Measurements from ENCODE around the gene EHD1.

EHD1 gene

DNA sequence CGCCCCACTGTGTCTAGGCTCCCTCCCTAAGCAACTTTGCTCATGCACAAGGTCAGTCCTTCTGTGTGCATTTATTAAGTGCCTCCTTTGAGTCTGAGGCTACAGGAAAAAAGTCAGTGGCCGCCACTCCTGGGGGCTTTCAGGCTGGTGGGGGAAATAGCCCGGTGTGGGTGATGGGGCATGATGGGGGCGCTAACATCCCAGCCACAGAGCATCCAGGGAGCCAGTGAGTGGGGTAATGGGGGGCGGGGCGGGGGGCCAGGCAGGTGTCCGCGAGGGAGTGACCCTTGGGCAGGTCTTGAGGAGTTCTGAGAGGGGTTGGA, 9.9 kb upstream of the EHD1 start:
- H2BK12ac ChIP-seq (ENCODE audit: low read length) = no peak overlapping the region
- H3K4me2 ChIP-seq (ENCODE audit: low read length) = peak overlapping the region; percentile 34
- DNase-seq = no peak
- H3K9me3 ChIP-seq (ENCODE audit: insufficient read depth, low read depth, low read length) = no peaks in the 10 kb centered on the region
- no peak overlapping the region for H2AK5ac ChIP-seq (ENCODE audit: low read length)
- H3K18ac ChIP-seq (ENCODE audit: low read length) = no peak overlapping the region
- peaks cover 6% of the 10 kb centered on the region for H3K79me1 ChIP-seq (ENCODE audit: low read length)
- no peaks in the 10 kb centered on the region for H3K27me3 ChIP-seq (ENCODE audit: insufficient read depth, low read length)
- H4K91ac ChIP-seq (ENCODE audit: low read depth, low read length) = peak overlapping the region; percentile 59
- no peak overlapping the region for H3K4ac ChIP-seq (ENCODE audit: low read depth, low read length)
- H3K23ac ChIP-seq (ENCODE audit: low read length) = no peak overlapping the region
- H2BK5ac ChIP-seq (ENCODE audit: low read depth, low read length, poor library complexity) = no peak overlapping the region
- H4K8ac ChIP-seq (ENCODE audit: low read depth, low read length) = peak overlapping the region; percentile 83
- no peaks in the 10 kb centered on the region for H3K79me2 ChIP-seq (ENCODE audit: control insufficient read depth, insufficient read depth, low read length, poor library complexity)
- no peaks in the 10 kb centered on the region for H3K36me3 ChIP-seq (ENCODE audit: control insufficient read depth in 1 of 2, insufficient read depth in 2 of 2, low read length in 2 of 2)
- H2AFZ ChIP-seq (ENCODE audit: insufficient read depth, low read length, poor library complexity) = peak overlapping the region; percentile 94
- no peak overlapping the region for H2BK120ac ChIP-seq (ENCODE audit: insufficient read depth, low read length, poor library complexity)
- H3K14ac ChIP-seq (ENCODE audit: low read length) = no peak overlapping the region
- no peak overlapping the region for H3K4me3 ChIP-seq (ENCODE audit: low read depth, low read length)
- H3K9ac ChIP-seq (ENCODE audit: low read length) = no peak overlapping the region
- H3K27ac ChIP-seq (ENCODE audit: low read depth, low read length) = no peak overlapping the region
- H4K12ac ChIP-seq (ENCODE audit: low read depth, low read length) = no peak overlapping the region
- WGBS (ENCODE audit: extremely low coverage, insufficient coverage, insufficient read length) = no CpG with 5 or more reads among the region's 8 CpGs
- peaks cover 7 to 9% of the 10 kb centered on the region in 2 experiments for H3K4me1 ChIP-seq (ENCODE audit: control insufficient read depth in 1 of 2, insufficient read depth in 2 of 2, low read length in 2 of 2)

DNA sequence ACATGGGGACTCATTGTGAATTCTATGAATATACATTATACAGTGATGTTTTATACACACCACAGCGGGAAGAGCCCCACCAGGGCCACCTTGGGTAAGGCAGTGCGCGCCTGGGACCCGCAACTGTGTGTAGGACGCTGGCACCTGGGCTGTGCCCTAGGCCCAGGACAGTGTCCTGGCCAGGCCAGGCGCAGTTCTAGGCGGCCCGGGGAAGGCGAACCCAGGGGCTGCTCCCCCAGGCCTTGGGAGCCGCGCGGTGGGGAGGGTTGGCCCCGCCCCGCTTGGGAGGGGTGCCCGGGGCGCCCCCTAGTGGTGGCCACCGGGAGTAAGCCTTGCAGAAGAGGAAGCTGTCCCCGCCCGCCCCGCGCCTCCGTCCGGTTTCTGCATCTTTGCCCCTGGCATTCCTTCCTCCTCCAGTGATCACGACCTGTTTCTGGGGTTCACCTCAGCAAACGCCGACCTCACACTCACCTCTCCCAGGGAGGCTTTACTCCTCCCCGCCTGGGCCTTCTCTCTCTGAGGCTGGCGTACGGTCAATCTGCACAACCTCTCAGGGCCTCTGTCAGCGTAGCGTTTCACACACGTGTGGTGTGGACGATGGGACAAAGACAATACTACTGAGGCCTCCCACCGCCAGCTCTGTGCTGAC, 9.5 kb upstream of the EHD1 start:
- WGBS (ENCODE audit: extremely low coverage, insufficient coverage, insufficient read length) = no CpG with 5 or more reads among the region's 34 CpGs
- H3K27me3 ChIP-seq (ENCODE audit: insufficient read depth, low read length) = no peaks in the 10 kb centered on the region

DNA sequence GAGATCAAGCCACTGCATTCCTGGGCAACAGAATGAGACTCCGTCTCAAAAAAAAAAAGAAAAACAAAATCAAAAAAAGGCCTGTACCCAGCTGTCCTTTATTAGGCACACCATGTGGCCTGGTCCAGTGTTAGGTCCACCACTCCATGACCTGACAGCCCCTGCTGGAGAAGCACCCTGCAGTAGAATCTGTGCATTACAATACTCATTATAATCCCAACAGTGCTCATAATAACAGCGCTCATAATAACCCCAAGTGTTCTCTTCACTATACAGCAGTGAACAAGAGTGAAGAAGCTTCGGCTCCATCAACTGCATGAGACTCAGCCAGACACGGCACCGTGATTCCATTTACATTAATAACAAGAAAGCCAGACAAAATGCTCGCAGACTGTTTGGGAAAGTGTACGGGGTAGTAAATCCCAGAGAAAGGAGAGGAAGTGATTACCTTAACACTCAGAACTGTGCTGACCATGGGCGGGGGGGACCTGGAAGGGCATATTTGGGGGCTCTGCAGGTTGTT, 8.9 kb upstream of the EHD1 start:
- Histone ChIP-seq H2AFZ (ENCODE audit: insufficient read depth, low read length, poor library complexity) (peak overlapping the region; percentile 88), H3K4me1 (ENCODE audit: control insufficient read depth in 1 of 2, insufficient read depth in 2 of 2, low read length in 2 of 2) (peaks cover 7 to 9% of the 10 kb centered on the region in 2 experiments), H3K14ac (ENCODE audit: low read length) (no peak overlapping the region)

More for the DNA sequence above, 9.5 kb upstream of the EHD1 start:
- H4K8ac ChIP-seq (ENCODE audit: low read depth, low read length) = peak overlapping the region; percentile 90
- peak; percentile 59 to 81 for DNase-seq
- no peak overlapping the region for H3K9ac ChIP-seq (ENCODE audit: low read length)
- no peaks in the 10 kb centered on the region for H3K36me3 ChIP-seq (ENCODE audit: control insufficient read depth in 1 of 2, insufficient read depth in 2 of 2, low read length in 2 of 2)
- H3K4ac ChIP-seq (ENCODE audit: low read depth, low read length) = peak overlapping the region; percentile 22
- peaks cover 7 to 9% of the 10 kb centered on the region in 2 experiments for H3K4me1 ChIP-seq (ENCODE audit: control insufficient read depth in 1 of 2, insufficient read depth in 2 of 2, low read length in 2 of 2)
- H4K12ac ChIP-seq (ENCODE audit: low read depth, low read length) = peak overlapping the region; percentile 76
- peak overlapping the region; percentile 45 for H3K18ac ChIP-seq (ENCODE audit: low read length)
- H3K4me3 ChIP-seq (ENCODE audit: low read depth, low read length) = no peak overlapping the region
- H4K91ac ChIP-seq (ENCODE audit: low read depth, low read length) = peak overlapping the region; percentile 60
- H3K79me1 ChIP-seq (ENCODE audit: low read length) = peaks cover 6% of the 10 kb centered on the region
- H2AK5ac ChIP-seq (ENCODE audit: low read length) = no peak overlapping the region
- peak overlapping the region; percentile 94 for H2AFZ ChIP-seq (ENCODE audit: insufficient read depth, low read length, poor library complexity)
- peak overlapping the region; percentile 77 for H2BK120ac ChIP-seq (ENCODE audit: insufficient read depth, low read length, poor library complexity)
- peak overlapping the region; percentile 24 for H2BK5ac ChIP-seq (ENCODE audit: low read depth, low read length, poor library complexity)
- no peak overlapping the region for H3K27ac ChIP-seq (ENCODE audit: low read depth, low read length)
- peak overlapping the region; percentile 69 for H3K14ac ChIP-seq (ENCODE audit: low read length)
- H3K4me2 ChIP-seq (ENCODE audit: low read length) = peak overlapping the region; percentile 54
- no peaks in the 10 kb centered on the region for H3K79me2 ChIP-seq (ENCODE audit: control insufficient read depth, insufficient read depth, low read length, poor library complexity)
- peak overlapping the region; percentile 29 for H2BK12ac ChIP-seq (ENCODE audit: low read length)
- H3K23ac ChIP-seq (ENCODE audit: low read length) = no peak overlapping the region
- no peaks in the 10 kb centered on the region for H3K9me3 ChIP-seq (ENCODE audit: insufficient read depth, low read depth, low read length)

DNA sequence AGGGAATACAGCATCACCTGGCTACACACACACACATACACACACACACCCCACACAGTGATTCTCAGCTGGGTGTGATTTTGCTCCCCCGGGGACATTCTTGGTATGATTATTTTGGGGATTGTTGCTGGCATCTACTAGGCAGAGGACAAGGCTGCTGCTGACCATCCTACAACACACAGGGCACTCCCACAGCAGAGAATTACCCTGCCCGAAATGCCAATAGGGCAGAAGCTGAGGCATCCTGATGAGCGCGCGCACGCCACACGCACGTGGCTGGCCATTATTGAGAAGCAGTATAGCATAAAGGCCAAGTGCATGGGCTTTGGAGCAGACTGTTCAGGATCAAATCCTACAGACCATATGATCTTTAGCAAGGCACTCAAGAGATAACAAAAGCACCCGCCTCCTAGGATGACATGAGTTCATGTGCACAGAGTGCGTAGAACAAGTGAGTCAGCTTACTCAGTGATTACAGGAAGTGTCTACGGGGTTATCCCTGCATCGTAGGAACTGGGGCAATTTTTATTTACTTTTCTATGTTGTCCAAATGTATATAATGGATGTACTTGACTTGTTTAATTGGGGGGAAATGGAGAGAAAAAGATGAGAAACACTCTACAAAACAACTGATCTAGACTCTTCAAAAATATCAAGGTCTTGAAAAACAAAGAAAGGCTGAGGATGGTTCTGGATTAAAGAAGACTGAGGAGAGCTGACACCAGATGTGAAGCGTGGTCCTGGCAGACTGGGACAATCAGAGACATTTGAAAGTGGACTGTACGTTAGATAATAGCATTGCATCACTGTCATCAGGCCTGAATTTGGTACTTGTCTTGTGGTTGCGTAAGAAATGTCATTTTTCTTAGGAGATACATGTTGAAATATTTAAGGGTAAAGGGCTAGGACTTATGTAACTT, 7.2 kb upstream of the EHD1 start:
- Histone ChIP-seq H3K4me3 (ENCODE audit: low read depth, low read length) (no peak overlapping the region), H3K14ac (ENCODE audit: low read length) (no peak overlapping the region), H3K4ac (ENCODE audit: low read depth, low read length) (no peak overlapping the region), H3K79me1 (ENCODE audit: low read length) (peaks cover 6% of the 10 kb centered on the region), H2BK5ac (ENCODE audit: low read depth, low read length, poor library complexity) (no peak overlapping the region), H3K9ac (ENCODE audit: low read length) (no peak overlapping the region), H3K79me2 (ENCODE audit: control insufficient read depth, insufficient read depth, low read length, poor library complexity) (no peaks in the 10 kb centered on the region), H2BK12ac (ENCODE audit: low read length) (no peak overlapping the region), H3K36me3 (ENCODE audit: control insufficient read depth in 1 of 2, insufficient read depth in 2 of 2, low read length in 2 of 2) (no peaks in the 10 kb centered on the region), H4K8ac (ENCODE audit: low read depth, low read length) (no peak overlapping the region), H2AFZ (ENCODE audit: insufficient read depth, low read length, poor library complexity) (no peak overlapping the region), H3K27me3 (ENCODE audit: insufficient read depth, low read length) (no peaks in the 10 kb centered on the region), H3K27ac (ENCODE audit: low read depth, low read length) (no peak overlapping the region), H3K18ac (ENCODE audit: low read length) (no peak overlapping the region), H3K4me2 (ENCODE audit: low read length) (no peak overlapping the region), H4K12ac (ENCODE audit: low read depth, low read length) (no peak overlapping the region), H4K91ac (ENCODE audit: low read depth, low read length) (no peak overlapping the region), H3K23ac (ENCODE audit: low read length) (no peak overlapping the region), H2AK5ac (ENCODE audit: low read length) (no peak overlapping the region), H3K4me1 (ENCODE audit: control insufficient read depth in 1 of 2, insufficient read depth in 2 of 2, low read length in 2 of 2) (peaks cover 7 to 9% of the 10 kb centered on the region in 2 experiments), H2BK120ac (ENCODE audit: insufficient read depth, low read length, poor library complexity) (no peak overlapping the region), H3K9me3 (ENCODE audit: insufficient read depth, low read depth, low read length) (no peaks in the 10 kb centered on the region)
- peak; percentile 66 to 95 for DNase-seq
- no CpG with 5 or more reads among the region's 15 CpGs for WGBS (ENCODE audit: extremely low coverage, insufficient coverage, insufficient read length)

More for the DNA sequence above, 8.9 kb upstream of the EHD1 start:
- H3K9me3 ChIP-seq (ENCODE audit: insufficient read depth, low read depth, low read length) = no peaks in the 10 kb centered on the region
- H4K91ac ChIP-seq (ENCODE audit: low read depth, low read length) = peak overlapping the region; percentile 60
- no CpG with 5 or more reads among the region's 8 CpGs for WGBS (ENCODE audit: extremely low coverage, insufficient coverage, insufficient read length)
- H3K9ac ChIP-seq (ENCODE audit: low read length) = no peak overlapping the region
- no peak overlapping the region for H2BK5ac ChIP-seq (ENCODE audit: low read depth, low read length, poor library complexity)
- H3K23ac ChIP-seq (ENCODE audit: low read length) = no peak overlapping the region
- no peaks in the 10 kb centered on the region for H3K79me2 ChIP-seq (ENCODE audit: control insufficient read depth, insufficient read depth, low read length, poor library complexity)
- no peak for DNase-seq
- H3K18ac ChIP-seq (ENCODE audit: low read length) = no peak overlapping the region
- H3K36me3 ChIP-seq (ENCODE audit: control insufficient read depth in 1 of 2, insufficient read depth in 2 of 2, low read length in 2 of 2) = no peaks in the 10 kb centered on the region
- no peak overlapping the region for H3K4me3 ChIP-seq (ENCODE audit: low read depth, low read length)
- H4K8ac ChIP-seq (ENCODE audit: low read depth, low read length) = peak overlapping the region; percentile 90
- peaks cover 6% of the 10 kb centered on the region for H3K79me1 ChIP-seq (ENCODE audit: low read length)
- H4K12ac ChIP-seq (ENCODE audit: low read depth, low read length) = no peak overlapping the region
- H3K4me2 ChIP-seq (ENCODE audit: low read length) = peak overlapping the region; percentile 54
- no peak overlapping the region for H2BK12ac ChIP-seq (ENCODE audit: low read length)
- no peak overlapping the region for H3K4ac ChIP-seq (ENCODE audit: low read depth, low read length)
- peak overlapping the region; percentile 77 for H2BK120ac ChIP-seq (ENCODE audit: insufficient read depth, low read length, poor library complexity)
- no peak overlapping the region for H3K27ac ChIP-seq (ENCODE audit: low read depth, low read length)
- H3K27me3 ChIP-seq (ENCODE audit: insufficient read depth, low read length) = no peaks in the 10 kb centered on the region
- H2AK5ac ChIP-seq (ENCODE audit: low read length) = no peak overlapping the region
